GM23248 (cell line): ENCODE data around the gene ERVV-1.

ENCODE experiments used
- EZH2 ChIP-seq: fragments of 200-600 bp; sonication (generic); IDR thresholded peaks from 2 replicates; pipeline ENCODE4 v1.6.1; 2018; ENCODE audit warnings: antibody characterized with exemption, mild to moderate bottlenecking; ENCODE audit not compliant: insufficient read depth, poor library complexity, severe bottlenecking
- EZH2phosphoT487 ChIP-seq: fragments of 200-600 bp; sonication (generic); IDR thresholded peaks from 2 replicates; pipeline ENCODE4 v1.6.1; 2018; ENCODE audit warnings: antibody characterized with exemption, moderate library complexity, mild to moderate bottlenecking, low read depth; ENCODE audit not compliant: insufficient read depth

GRCh38 chr19:52981329-52981728, 32.4 kb upstream of the ERVV-1 start:
- no peak for TF ChIP-seq EZH2
- no peak for TF ChIP-seq EZH2phosphoT487
